ENCODE data around the gene ANKRD45. TPM values are rescaled to one million over a fixed set of nuclear protein-coding genes. Genes with fewer than 3 reads are reported as not detected.

Gene ANKRD45
- total RNA-seq, 1 experiment from 2014 or later: not detected

GRCh38 chr1:173608503-173609216 lies 61.0 kb downstream of the ANKRD45 start:
- Histone ChIP-seq H3K4me3 (ENCODE audit: low read depth in 2 of 2, low read length in 2 of 2) (no peak overlapping the region), H3K4me1 (ENCODE audit: control insufficient read depth, insufficient read depth, low read length) (no peaks in the 10 kb centered on the region), H3K27me3 (ENCODE audit: control insufficient read depth, insufficient read depth, low read length) (no peaks in the 10 kb centered on the region; the same call in 1 of the 2 replicates), H3K9me3 (ENCODE audit: control insufficient read depth, insufficient read depth, low read depth, low read length) (no peaks in the 10 kb centered on the region), H3K36me3 (ENCODE audit: control insufficient read depth, insufficient read depth, low read length) (no peaks in the 10 kb centered on the region), H3K27ac (ENCODE audit: low read length) (no peak overlapping the region)
- in situ Hi-C loops (cut with HindIII; ENCODE audit: low pct_unique_long_range_greater_than_20kb, low sequenced_read_pairs): no loop called here
- BruUV-seq (replicated peaks): no TSS peak
- ChIA-PET POLR2A (no interaction called here), CTCF (no interaction called here)
- DNase-seq (ENCODE audit: low read depth, low spot score) (no peak), ATAC-seq (no peak)
- TF ChIP-seq POLR2AphosphoS5 (IDR thresholded peaks at IDR 0.05; ENCODE audit: low read depth, low read length) (no peak), REST (IDR thresholded peaks at IDR 0.05; ENCODE audit: insufficient read depth in 1 of 2, low read depth in 2 of 2, low read length in 1 of 2) (no peak)
- intact Hi-C loops (cut with micrococcal nuclease; ENCODE audit: unreplicated experiment): no loop called here

GRCh38 chr1:173603056-173603591 lies 66.5 kb downstream of the ANKRD45 start, which contains the start of gene SLC9C2:
SLC9C2 (minus strand) TSS chr1:173603072; CDS start chr1:173601776, 1,296 bp downstream.
- CTCF ChIA-PET: no interaction called here
- Histone ChIP-seq H3K27me3 (ENCODE audit: control insufficient read depth, insufficient read depth, low read length) (no peaks in the 10 kb centered on the region; the same call in none of the 2 replicates), H3K4me3 (ENCODE audit: low read depth in 2 of 2, low read length in 2 of 2) (no peak within 1 kb of the TSS), H3K36me3 (ENCODE audit: control insufficient read depth, insufficient read depth, low read length) (no peaks in the 10 kb centered on the region), H3K4me1 (ENCODE audit: control insufficient read depth, insufficient read depth, low read length) (no peaks in the 10 kb centered on the region), H3K9me3 (ENCODE audit: control insufficient read depth, insufficient read depth, low read depth, low read length) (no peaks in the 10 kb centered on the region), H3K27ac (ENCODE audit: low read length) (no peak within 1 kb of the TSS)
- no peak for TF ChIP-seq SIN3A (IDR thresholded peaks at IDR 0.05; ENCODE audit: borderline replicate concordance, insufficient read depth, low read depth, low read length)
- no peak for TF ChIP-seq REST (IDR thresholded peaks at IDR 0.05; ENCODE audit: insufficient read depth in 1 of 2, low read depth in 2 of 2, low read length in 1 of 2)
- TF ChIP-seq CTCF (IDR thresholded peaks at IDR 0.05): no peak
- no peak for TF ChIP-seq TCF7L2 (IDR thresholded peaks at IDR 0.05; ENCODE audit: low read depth, low read length)
- no peak for TF ChIP-seq POLR2AphosphoS5 (IDR thresholded peaks at IDR 0.05; ENCODE audit: low read depth, low read length)
- DNase-seq (ENCODE audit: low read depth, low spot score) (no peak), ATAC-seq (no peak)
- in situ Hi-C loops (cut with HindIII; ENCODE audit: low pct_unique_long_range_greater_than_20kb, low sequenced_read_pairs) (no loop called here), intact Hi-C loops (cut with micrococcal nuclease; ENCODE audit: unreplicated experiment) (no loop called here)
- BruUV-seq (replicated peaks): no TSS peak
- POLR2A ChIA-PET: no interaction called here
